AG09309 (cell line): ENCODE measurements around the gene PLCG2.

Experiments
- DNase-seq: peaks from one replicate; pipeline ENCODE4 v3.0.0-alpha.2; 2010; ENCODE audit warnings: low read depth
- H3K4me3 ChIP-seq: 2 replicates; pipeline ENCODE4 v1.5.1; 2011; ENCODE audit warnings: mild to moderate bottlenecking, low read depth, low read length, moderate library complexity; ENCODE audit not compliant: control insufficient read depth
- TF ChIP-seq, protein P1 (sequence below): IDR thresholded peaks from 2 replicates; pipeline ENCODE4 v1.5.1; 2011; ENCODE audit warnings: mild to moderate bottlenecking, low read depth, low read length, inconsistent platforms; ENCODE audit not compliant: insufficient read depth, control insufficient read depth; ENCODE audit errors: missing control alignments

The PLCG2 gene

GRCh38 chr16:81936209-81937000, 157.3 kb downstream of the PLCG2 start:
- no peak for DNase-seq
- no peak overlapping the region for H3K4me3 ChIP-seq
- TF ChIP-seq, protein P1, sequence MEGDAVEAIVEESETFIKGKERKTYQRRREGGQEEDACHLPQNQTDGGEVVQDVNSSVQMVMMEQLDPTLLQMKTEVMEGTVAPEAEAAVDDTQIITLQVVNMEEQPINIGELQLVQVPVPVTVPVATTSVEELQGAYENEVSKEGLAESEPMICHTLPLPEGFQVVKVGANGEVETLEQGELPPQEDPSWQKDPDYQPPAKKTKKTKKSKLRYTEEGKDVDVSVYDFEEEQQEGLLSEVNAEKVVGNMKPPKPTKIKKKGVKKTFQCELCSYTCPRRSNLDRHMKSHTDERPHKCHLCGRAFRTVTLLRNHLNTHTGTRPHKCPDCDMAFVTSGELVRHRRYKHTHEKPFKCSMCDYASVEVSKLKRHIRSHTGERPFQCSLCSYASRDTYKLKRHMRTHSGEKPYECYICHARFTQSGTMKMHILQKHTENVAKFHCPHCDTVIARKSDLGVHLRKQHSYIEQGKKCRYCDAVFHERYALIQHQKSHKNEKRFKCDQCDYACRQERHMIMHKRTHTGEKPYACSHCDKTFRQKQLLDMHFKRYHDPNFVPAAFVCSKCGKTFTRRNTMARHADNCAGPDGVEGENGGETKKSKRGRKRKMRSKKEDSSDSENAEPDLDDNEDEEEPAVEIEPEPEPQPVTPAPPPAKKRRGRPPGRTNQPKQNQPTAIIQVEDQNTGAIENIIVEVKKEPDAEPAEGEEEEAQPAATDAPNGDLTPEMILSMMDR: no peak

DNA sequence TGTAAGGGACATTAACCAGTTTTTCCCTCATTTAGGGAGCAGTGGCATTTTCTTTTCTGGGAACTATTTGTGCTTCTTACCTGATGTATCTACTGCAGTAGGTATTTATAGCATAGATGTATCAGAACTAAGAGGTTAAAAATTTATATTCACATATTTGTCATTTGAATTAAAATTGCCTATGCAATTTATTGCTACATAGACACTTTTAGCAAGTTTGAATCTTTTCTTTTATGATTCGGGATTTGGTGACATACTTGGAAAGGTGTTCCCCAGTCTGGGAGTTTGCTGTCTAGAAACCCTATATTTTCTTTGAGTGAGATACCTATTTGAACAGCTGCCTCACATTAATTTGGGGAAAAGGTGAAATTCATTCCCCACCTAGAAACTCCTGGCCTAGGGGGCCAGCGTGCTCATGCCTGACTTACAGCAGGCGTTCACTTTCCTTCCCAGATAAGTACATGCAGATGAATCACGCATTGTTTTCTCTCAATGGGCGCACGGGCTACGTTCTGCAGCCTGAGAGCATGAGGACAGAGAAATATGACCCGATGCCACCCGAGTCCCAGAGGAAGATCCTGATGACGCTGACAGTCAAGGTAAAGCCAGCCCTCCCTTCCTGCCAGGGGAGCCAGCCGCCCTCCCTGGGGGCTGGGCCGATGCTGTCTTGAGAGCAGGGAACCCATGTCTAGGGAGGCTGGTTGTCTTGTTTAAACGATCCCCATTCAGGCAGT, 158.4 kb downstream of the PLCG2 start:
- TF ChIP-seq, protein P1: no peak
- no peak for DNase-seq
- no peak overlapping the region for H3K4me3 ChIP-seq

DNA sequence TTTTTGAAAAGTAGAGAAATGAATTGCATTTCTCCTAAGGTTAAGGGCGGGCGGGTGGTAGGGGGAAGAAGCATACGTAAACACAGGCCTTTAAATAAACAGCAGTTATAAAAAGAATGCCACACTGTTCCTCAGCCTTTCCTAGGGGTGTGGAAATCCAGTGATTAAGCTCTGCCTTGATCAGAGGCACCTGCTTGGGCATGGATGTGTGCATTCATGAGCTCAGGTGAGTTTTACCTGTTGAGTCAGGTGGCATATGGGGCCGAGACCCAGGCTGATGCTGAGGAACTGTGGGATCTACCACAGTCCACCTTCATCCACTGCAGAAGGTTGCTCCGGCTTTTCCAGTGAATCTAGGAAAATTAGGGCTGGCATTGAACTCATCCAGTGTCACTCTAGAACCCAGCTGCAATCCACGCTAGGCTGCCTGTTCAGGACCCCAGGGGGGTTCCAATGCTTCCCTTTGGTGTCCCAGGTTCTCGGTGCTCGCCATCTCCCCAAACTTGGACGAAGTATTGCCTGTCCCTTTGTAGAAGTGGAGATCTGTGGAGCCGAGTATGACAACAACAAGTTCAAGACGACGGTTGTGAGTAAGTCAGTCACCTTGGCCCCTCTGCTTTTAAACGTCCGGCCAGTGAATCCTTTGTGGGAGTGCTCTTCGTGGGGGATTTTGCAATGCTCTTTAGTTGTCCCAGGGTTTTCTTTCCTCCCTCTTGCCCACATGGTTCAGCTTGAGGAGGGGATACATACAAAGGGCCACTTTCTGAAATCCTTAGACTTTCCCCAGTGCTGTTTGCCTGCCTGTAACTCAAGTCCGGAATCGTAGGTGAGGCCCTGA, 159.5 kb downstream of the PLCG2 start:
- no peak for DNase-seq
- no peak overlapping the region for H3K4me3 ChIP-seq
- TF ChIP-seq, protein P1: no peak

DNA sequence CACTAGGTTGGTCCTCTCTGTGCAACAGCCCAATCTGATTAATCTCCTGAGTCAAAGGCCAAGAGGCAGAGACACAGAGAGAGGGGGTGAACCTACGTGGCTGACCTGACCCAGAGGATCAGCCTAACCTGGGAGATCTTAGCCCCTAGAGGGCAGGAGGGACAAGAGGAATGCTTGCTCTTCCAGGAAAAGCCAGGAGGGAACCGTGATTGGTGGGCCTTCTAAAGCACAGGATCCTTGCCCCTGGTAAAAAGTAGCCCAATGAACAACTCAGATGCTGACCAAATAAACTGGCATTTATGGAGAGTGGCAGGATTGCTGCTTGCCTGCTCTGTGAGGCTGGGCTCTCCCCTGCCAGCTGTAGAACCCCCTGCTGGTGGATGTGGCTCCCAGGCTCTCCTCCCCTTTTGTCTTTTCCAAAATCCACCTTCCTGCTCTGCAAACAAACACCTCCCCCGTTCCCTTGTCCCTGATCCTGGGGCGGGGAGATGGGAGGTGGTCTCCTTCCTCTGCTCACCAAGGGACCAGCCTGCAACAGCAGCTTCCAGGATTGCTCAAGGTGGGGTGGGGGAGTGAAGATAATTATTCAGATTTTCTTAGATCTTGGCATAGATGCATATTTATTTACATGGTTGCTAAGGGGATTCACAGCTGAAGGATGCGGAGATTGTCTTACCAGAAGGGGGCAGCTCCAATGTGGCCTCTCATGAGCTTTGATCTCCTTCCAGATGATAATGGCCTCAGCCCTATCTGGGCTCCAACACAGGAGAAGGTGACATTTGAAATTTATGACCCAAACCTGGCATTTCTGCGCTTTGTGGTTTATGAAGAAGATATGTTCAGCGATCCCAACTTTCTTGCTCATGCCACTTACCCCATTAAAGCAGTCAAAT, 160.3 kb downstream of the PLCG2 start:
- TF ChIP-seq, protein P1: no peak
- H3K4me3 ChIP-seq: no peak overlapping the region
- DNase-seq: no peak

DNA sequence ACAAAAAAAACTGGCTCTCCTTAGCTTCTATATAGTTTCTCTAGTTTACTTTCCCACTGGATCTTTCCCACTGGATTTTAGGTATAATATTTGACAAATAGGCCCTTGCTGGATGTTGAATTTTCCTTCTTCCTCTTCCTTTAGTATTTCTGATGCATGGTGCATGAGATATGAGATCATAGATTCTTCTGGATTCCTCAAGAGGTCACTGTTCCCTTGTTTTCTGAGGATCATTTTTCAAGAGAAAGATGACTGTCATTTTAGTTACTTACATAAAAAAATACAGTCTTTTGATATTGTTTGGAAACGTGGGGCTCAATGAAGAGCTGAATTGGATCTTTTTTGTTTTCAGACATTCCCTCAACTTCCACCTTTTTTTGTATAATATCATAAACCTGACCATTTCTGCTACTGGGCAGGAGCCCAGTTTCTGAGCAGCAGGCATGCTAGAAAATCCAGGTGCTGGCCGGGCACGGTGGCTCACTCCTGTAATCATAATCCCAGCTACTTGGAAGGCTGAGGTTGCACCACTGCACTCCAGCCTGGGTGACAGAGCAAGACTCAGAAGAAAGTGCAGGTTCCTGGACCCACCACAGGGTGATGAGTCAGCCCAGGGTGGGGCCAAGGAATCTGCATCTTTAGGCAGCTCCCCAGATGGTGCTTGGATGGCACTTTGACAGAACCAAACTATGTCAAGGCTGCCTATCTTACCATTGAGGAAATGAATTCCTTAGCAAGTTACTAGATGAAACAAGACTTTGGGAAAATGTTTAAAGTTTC, 161.9 kb downstream of the PLCG2 start:
- TF ChIP-seq, protein P1: peak; percentile 46
- H3K4me3 ChIP-seq: no peak overlapping the region
- DNase-seq: peak; percentile 45
